ENCODE results near the gene HDAC10. TPM values are rescaled to one million over a fixed set of nuclear protein-coding genes. Genes with fewer than 3 reads are reported as not detected.

HDAC10 gene
- total RNA-seq, 5 donors from 2014 or later (not counting 1 experiment from before 2014, with no cell fraction given): 101 to 152 (median 128) TPM

DNA sequence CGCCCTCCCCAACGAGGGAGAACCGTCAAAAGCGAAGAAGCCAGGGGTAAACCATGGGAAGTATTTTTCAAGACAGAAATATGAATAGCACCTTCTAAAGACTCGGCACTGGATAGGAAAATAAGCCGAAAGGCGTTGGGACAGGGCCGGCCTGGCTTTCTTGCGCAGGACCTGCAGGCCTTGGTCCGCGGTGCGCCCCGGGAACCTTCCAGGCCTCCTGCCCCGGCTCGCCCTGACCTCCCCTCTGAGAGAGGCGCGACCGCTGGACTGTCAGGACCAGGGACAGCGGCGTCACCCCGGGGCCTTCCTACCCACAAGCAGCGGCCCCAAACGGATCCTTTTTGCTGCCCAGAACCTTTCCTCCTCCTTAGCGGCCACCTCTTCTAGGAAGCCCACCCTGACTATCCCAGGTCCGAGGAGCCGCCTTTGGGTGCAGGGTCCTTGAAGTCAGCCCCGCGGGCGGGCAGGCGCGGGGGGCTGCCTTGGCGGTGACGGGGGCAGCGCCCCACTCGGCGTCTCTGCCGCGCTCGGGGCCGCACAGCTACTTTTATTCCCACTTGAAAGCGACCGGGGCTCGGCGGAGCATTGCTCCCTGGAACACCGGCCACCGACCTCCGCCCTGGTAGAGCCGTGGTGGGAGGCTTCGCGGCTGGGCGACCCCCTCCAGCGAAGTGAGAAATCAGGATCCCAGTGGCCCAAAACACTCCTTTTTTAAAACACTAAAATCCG lies 19.8 kb upstream of the HDAC10 start:
- Histone ChIP-seq H3K27ac (ENCODE audit: low read length) (no peak overlapping the region), H3K27me3 (replicated peaks in 1 of 2; ENCODE audit: control insufficient read depth in 2 of 2, extremely low read depth in 1 of 2, insufficient read depth in 2 of 2, low read length in 1 of 2) (peaks cover 0 to 29% of the 10 kb centered on the region in 2 experiments), H3K4me1 (ENCODE audit: control insufficient read depth in 1 of 2, extremely low read depth in 1 of 2, insufficient read depth in 2 of 2, low read length in 2 of 2) (peaks cover 2 to 44% of the 10 kb centered on the region in 2 experiments), H3K4me3 (ENCODE audit: control insufficient read depth in 1 of 2, extremely low read depth in 1 of 2, low read length in 1 of 2) (peak overlapping the region; percentile 53 to 71), H3K9me3 (no peaks in the 10 kb centered on the region), H3K36me3 (ENCODE audit: control insufficient read depth in 2 of 2, extremely low read depth in 1 of 2, insufficient read depth in 1 of 2, low read length in 1 of 2) (no peaks in the 10 kb centered on the region)
- H3K27me3 Mint-ChIP-seq: no peaks in the 10 kb centered on the region
- DNase-seq (peak in 33 of 35 experiments; percentile 31 to 81 (median 61)), ATAC-seq (replicated peaks in 1 of 4) (peak; percentile 58 to 65 (median 59))
- H3K9me3 Mint-ChIP-seq: no peaks in the 10 kb centered on the region
- H3K4me1 Mint-ChIP-seq: peaks cover 14 to 26% (median 16%) of the 10 kb centered on the region in 3 donors
- CTCF ChIA-PET: no interaction called here
- no peak overlapping the region for H3K27ac Mint-ChIP-seq
- H3K36me3 Mint-ChIP-seq: no peaks in the 10 kb centered on the region
- 1% methylated on average over 43 of the region's 53 CpGs for WGBS (ENCODE audit: insufficient coverage)
- POLR2A ChIA-PET: no interaction called here
- peak overlapping the region; percentile 68 to 76 (median 75) for H3K4me3 Mint-ChIP-seq

DNA sequence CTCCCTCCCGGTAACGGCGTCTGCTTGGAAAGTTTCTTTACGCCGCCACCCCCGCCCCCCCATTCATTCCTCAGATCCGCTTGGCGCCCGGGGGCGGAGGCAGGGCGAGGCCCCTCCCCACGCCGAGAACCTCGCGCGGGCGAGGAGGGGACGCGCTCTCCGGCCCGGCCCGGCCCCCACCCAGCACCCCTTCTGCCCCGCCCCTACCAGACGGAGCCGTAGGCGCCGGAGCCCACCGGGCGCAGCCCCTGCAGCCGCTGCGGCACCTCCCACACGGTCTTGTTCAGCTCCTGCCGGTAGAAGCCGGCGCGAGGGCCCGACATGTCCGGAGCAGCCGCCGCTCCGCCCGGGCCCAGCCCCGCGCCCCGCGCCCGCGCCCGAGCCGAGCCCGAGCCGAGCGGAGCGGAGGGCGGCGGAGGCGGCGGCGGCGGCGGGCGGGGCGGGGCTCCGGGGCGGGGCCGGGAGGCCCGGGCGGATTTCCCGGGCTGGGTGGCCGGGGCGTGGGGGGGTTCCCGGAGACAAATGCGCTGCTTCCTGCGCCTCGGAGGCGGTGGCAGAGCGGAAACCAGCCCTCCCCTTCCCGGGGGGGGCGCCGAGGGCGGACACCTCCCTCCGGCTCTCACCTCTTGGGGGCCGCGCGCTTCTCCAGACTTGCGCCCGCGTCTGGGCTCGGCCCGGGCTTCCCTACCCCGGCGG lies 19.1 kb upstream of the HDAC10 start, which contains the start of gene MAPK11:
Gene MAPK11, minus strand, starts transcription at position 411 of the 696 bp plus-strand sequence. Its CDS starts 88 bp downstream, at position 323.
- under 1% methylated on average over 61 of the region's 92 CpGs for WGBS (ENCODE audit: insufficient coverage)
- Histone ChIP-seq H3K9me3 (no peaks in the 10 kb centered on the region), H3K27me3 (replicated peaks in 1 of 2; ENCODE audit: control insufficient read depth in 2 of 2, extremely low read depth in 1 of 2, insufficient read depth in 2 of 2, low read length in 1 of 2) (peaks cover 0 to 29% of the 10 kb centered on the region in 2 experiments), H3K4me3 (ENCODE audit: control insufficient read depth in 1 of 2, extremely low read depth in 1 of 2, low read length in 1 of 2) (peak within 1 kb of the TSS; percentile 53 to 71), H3K4me1 (ENCODE audit: control insufficient read depth in 1 of 2, extremely low read depth in 1 of 2, insufficient read depth in 2 of 2, low read length in 2 of 2) (peaks cover 2 to 44% of the 10 kb centered on the region in 2 experiments), H3K36me3 (ENCODE audit: control insufficient read depth in 2 of 2, extremely low read depth in 1 of 2, insufficient read depth in 1 of 2, low read length in 1 of 2) (no peaks in the 10 kb centered on the region), H3K27ac (ENCODE audit: low read length) (no peak within 1 kb of the TSS)
- DNase-seq (peak; percentile 40 to 85 (median 63)), ATAC-seq (replicated peaks in 1 of 4) (peak; percentile 76 to 77 (median 76))
- ChIA-PET CTCF (interaction anchor here in 1 of 2 donors (0.6 kb wide), 2 partner anchors 210 to 1814 kb away, joined by 3 to 6 read pairs; no protein-coding TSS in a partner anchor), POLR2A (no interaction called here)
- Mint-ChIP-seq H3K27ac (no peak within 1 kb of the TSS), H3K36me3 (no peaks in the 10 kb centered on the region), H3K4me1 (peaks cover 14 to 26% (median 16%) of the 10 kb centered on the region in 3 donors), H3K9me3 (no peaks in the 10 kb centered on the region), H3K27me3 (peaks cover 0 to 2% of the 10 kb centered on the region in 2 donors), H3K4me3 (peak within 1 kb of the TSS; percentile 68 to 76 (median 75))

DNA sequence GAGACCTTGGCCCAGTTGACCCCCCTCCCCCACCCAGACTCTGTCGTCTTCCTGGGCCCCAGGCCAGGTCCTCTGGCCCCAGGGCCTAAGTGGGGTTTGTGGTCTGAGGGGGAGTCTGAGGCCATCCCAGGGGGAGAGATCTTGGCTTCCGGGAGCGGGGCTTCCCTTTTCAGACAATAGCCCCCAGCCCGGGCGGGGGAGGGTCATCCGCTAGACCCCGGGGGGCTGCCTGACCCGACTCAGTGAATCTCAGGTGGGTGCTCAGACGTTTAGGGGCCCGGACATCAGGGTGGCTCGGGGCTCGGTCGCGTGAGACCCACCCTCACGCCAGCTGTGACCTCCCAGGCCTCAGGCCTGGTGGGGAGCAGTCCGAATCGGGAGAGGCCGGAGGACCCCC lies 18.5 kb upstream of the HDAC10 start:
- 9% methylated on average over 7 of the region's 18 CpGs for WGBS (ENCODE audit: insufficient coverage)
- peak overlapping the region in 1 of 2 donors; percentile 53 for H3K4me3 ChIP-seq (ENCODE audit: control insufficient read depth in 1 of 2, extremely low read depth in 1 of 2, low read length in 1 of 2)
- H3K27ac ChIP-seq (ENCODE audit: low read length): no peak overlapping the region
- Mint-ChIP-seq H3K4me3 (peak overlapping the region; percentile 39 to 68 (median 61)), H3K27ac (no peak overlapping the region), H3K9me3 (no peaks in the 10 kb centered on the region), H3K27me3 (peaks cover 0 to 3% of the 10 kb centered on the region in 2 donors), H3K36me3 (no peaks in the 10 kb centered on the region), H3K4me1 (peaks cover 12 to 26% (median 14%) of the 10 kb centered on the region in 3 donors)
- ChIA-PET CTCF (interaction anchor here in 1 of 2 donors (0.6 kb wide), 2 partner anchors 210 to 1813 kb away, joined by 3 to 6 read pairs; no protein-coding TSS in a partner anchor), POLR2A (no interaction called here)
- no peaks in the 10 kb centered on the region for H3K9me3 ChIP-seq
- H3K4me1 ChIP-seq (ENCODE audit: control insufficient read depth in 1 of 2, extremely low read depth in 1 of 2, insufficient read depth in 2 of 2, low read length in 2 of 2): peaks cover 2 to 44% of the 10 kb centered on the region in 2 experiments
- DNase-seq (no peak), ATAC-seq (replicated peaks in 1 of 4) (no peak)
- H3K27me3 ChIP-seq (replicated peaks in 1 of 2; ENCODE audit: control insufficient read depth in 2 of 2, extremely low read depth in 1 of 2, insufficient read depth in 2 of 2, low read length in 1 of 2): peaks cover 0 to 29% of the 10 kb centered on the region in 2 experiments
- H3K36me3 ChIP-seq (ENCODE audit: control insufficient read depth in 2 of 2, extremely low read depth in 1 of 2, insufficient read depth in 1 of 2, low read length in 1 of 2): no peaks in the 10 kb centered on the region

DNA sequence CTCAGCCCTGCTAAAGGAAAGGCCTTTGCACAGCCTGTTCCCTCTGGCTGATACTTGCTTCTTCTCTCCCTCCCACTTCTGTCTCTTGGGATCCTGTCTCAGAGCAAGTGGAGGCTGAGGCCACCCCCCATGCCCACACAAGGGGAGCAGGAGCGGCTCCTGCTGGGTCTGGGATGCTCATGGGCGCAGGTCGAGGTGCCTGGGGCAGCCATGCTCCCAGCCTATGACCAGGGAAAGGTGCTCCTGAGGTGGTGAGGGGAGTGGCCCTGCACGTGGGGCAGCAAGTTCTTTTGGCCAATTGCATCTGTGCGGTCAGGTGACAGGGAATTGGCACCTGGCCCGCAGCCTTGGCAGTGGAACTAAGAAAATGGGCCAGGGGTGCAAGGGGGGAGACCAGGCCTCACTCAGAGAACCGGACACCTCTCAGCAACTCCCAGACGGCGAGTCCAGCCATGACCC lies 17.6 kb upstream of the HDAC10 start:
- H3K9me3 Mint-ChIP-seq: no peaks in the 10 kb centered on the region
- DNase-seq (no peak), ATAC-seq (replicated peaks in 1 of 4) (no peak)
- H3K36me3 Mint-ChIP-seq: no peaks in the 10 kb centered on the region
- H3K4me3 ChIP-seq (ENCODE audit: control insufficient read depth in 1 of 2, extremely low read depth in 1 of 2, low read length in 1 of 2): no peak overlapping the region
- H3K4me1 Mint-ChIP-seq: peaks cover 7 to 20% (median 12%) of the 10 kb centered on the region in 3 donors
- H3K4me3 Mint-ChIP-seq: peak overlapping the region in 2 of 3 donors; percentile 28 to 68
- ChIA-PET POLR2A (no interaction called here), CTCF (no interaction called here)
- no peaks in the 10 kb centered on the region for H3K36me3 ChIP-seq (ENCODE audit: control insufficient read depth in 2 of 2, extremely low read depth in 1 of 2, insufficient read depth in 1 of 2, low read length in 1 of 2)
- peaks cover 2 to 40% of the 10 kb centered on the region in 2 experiments for H3K4me1 ChIP-seq (ENCODE audit: control insufficient read depth in 1 of 2, extremely low read depth in 1 of 2, insufficient read depth in 2 of 2, low read length in 2 of 2)
- H3K27ac Mint-ChIP-seq: no peak overlapping the region
- H3K27me3 Mint-ChIP-seq: peaks cover 0 to 3% of the 10 kb centered on the region in 2 donors
- H3K27me3 ChIP-seq (replicated peaks in 1 of 2; ENCODE audit: control insufficient read depth in 2 of 2, extremely low read depth in 1 of 2, insufficient read depth in 2 of 2, low read length in 1 of 2): peaks cover 0 to 30% of the 10 kb centered on the region in 2 experiments
- no peaks in the 10 kb centered on the region for H3K9me3 ChIP-seq
- H3K27ac ChIP-seq (ENCODE audit: low read length): no peak overlapping the region
- WGBS (ENCODE audit: insufficient coverage): 89% methylated on average over 5 of the region's 9 CpGs

DNA sequence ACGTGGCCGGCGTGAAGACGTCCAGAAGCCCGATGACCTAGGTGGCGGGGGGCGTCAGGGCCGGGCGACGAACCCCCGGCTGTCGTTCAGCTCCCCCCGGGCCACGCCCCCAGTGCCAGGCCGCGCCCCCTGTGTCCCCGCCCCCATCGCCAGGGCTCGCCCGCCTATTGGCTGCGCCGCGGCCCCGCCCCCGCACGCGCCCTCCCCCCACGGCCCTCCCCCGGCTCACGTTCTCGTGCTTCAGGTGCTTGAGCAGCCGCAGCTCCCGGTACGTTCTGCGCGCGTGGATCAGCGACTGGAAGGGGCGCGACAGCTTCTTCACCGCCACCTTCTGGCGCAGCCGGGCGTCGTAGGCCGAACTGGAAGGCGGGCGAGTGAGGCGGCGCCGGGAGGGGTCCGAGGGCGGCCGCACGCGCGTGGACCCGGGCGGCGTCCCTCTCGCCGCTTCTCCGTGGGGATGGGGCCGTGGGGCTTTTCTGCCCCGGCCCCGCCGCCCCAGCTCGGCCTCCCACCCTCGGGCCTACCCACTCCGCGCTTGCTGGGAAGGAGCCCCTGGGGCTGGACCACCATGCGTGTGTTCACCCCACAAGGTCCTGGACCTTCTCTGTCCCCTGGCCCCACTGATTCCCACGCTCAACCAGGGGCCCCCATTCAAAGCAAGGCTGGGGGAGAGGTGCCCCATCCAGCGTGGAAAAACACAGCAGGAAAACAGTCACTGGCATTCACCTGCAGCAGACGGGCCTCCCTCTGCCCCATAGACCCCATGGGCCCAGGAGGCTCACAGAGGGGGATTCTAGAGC lies 16.7 kb upstream of the HDAC10 start:
- CTCF ChIA-PET: interaction anchor here in 1 of 2 donors (0.7 to 0.8 kb wide), 2 partner anchors 29 to 94 kb away, joined by 3 to 8 read pairs; no protein-coding TSS in a partner anchor
- H3K27ac Mint-ChIP-seq: no peak overlapping the region

More for the DNA sequence above, 16.7 kb upstream of the HDAC10 start:
- H3K4me3 ChIP-seq (ENCODE audit: control insufficient read depth in 1 of 2, extremely low read depth in 1 of 2, low read length in 1 of 2): no peak overlapping the region
- POLR2A ChIA-PET: no interaction called here
- peaks cover 2 to 40% of the 10 kb centered on the region in 2 experiments for H3K4me1 ChIP-seq (ENCODE audit: control insufficient read depth in 1 of 2, extremely low read depth in 1 of 2, insufficient read depth in 2 of 2, low read length in 2 of 2)
- H3K27me3 Mint-ChIP-seq: peaks cover 0 to 8% of the 10 kb centered on the region in 2 donors
- H3K27ac ChIP-seq (ENCODE audit: low read length): no peak overlapping the region
- no peaks in the 10 kb centered on the region for H3K36me3 Mint-ChIP-seq
- 33% methylated on average over 50 of the region's 75 CpGs for WGBS (ENCODE audit: insufficient coverage)
- H3K4me3 Mint-ChIP-seq: peak overlapping the region in 1 of 3 donors; percentile 68
- H3K27me3 ChIP-seq (replicated peaks in 1 of 2; ENCODE audit: control insufficient read depth in 2 of 2, extremely low read depth in 1 of 2, insufficient read depth in 2 of 2, low read length in 1 of 2): peaks cover 0 to 37% of the 10 kb centered on the region in 2 experiments
- H3K9me3 Mint-ChIP-seq: no peaks in the 10 kb centered on the region
- H3K36me3 ChIP-seq (ENCODE audit: control insufficient read depth in 2 of 2, extremely low read depth in 1 of 2, insufficient read depth in 1 of 2, low read length in 1 of 2): no peaks in the 10 kb centered on the region
- ATAC-seq (replicated peaks in 1 of 4): peak in 1 of 4 experiments; percentile 42
- H3K9me3 ChIP-seq: no peaks in the 10 kb centered on the region
- peak in 26 of 35 experiments; percentile 16 to 74 (median 42) for DNase-seq
- H3K4me1 Mint-ChIP-seq: peaks cover 7 to 20% (median 12%) of the 10 kb centered on the region in 3 donors
